ENCODE results near the gene ZC3H18. TPM values are rescaled to one million over a fixed set of nuclear protein-coding genes. Genes with fewer than 3 reads are reported as not detected.

Gene ZC3H18
- total RNA-seq, 3 donors from 2014 or later, result 12.5 to 14.9 (median 13.3) TPM

GRCh38 chr16:88595101-88595500 is 24.9 kb downstream of the ZC3H18 start:
- H3K27ac ChIP-seq, result no peak overlapping the region
- no peaks in the 10 kb centered on the region for H3K4me1 ChIP-seq
- H3K9me3 ChIP-seq, result no peaks in the 10 kb centered on the region
- intact Hi-C loops (cut with DNase I; ENCODE audit: low total_unique reads), result no loop called here
- H3K36me3 ChIP-seq, result no peaks in the 10 kb centered on the region
- TF ChIP-seq POLR2AphosphoS5 (IDR thresholded peaks at IDR 0.05) (no peak), POLR2A (IDR thresholded peaks at IDR 0.05) (no peak), CTCF (IDR thresholded peaks at IDR 0.05) (no peak)
- H3K4me3 ChIP-seq, result no peak overlapping the region
- DNase-seq (ENCODE audit: low spot score in 2 of 2), result no peak
- no peaks in the 10 kb centered on the region for H3K27me3 ChIP-seq

GRCh38 chr16:88595921-88596320 is 25.7 kb downstream of the ZC3H18 start:
- H3K4me1 ChIP-seq, result no peaks in the 10 kb centered on the region
- no peak overlapping the region for H3K27ac ChIP-seq
- no peaks in the 10 kb centered on the region for H3K27me3 ChIP-seq
- no peaks in the 10 kb centered on the region for H3K9me3 ChIP-seq
- no peak overlapping the region for H3K4me3 ChIP-seq
- DNase-seq (ENCODE audit: low spot score in 2 of 2), result no peak
- H3K36me3 ChIP-seq, result no peaks in the 10 kb centered on the region
- intact Hi-C loops (cut with DNase I; ENCODE audit: low total_unique reads), result no loop called here
- TF ChIP-seq CTCF (IDR thresholded peaks at IDR 0.05) (no peak), POLR2AphosphoS5 (IDR thresholded peaks at IDR 0.05) (no peak), POLR2A (IDR thresholded peaks at IDR 0.05) (no peak)

GRCh38 chr16:88596483-88596882 is 26.3 kb downstream of the ZC3H18 start:
- H3K4me3 ChIP-seq, result no peak overlapping the region
- no peaks in the 10 kb centered on the region for H3K9me3 ChIP-seq
- H3K4me1 ChIP-seq, result no peaks in the 10 kb centered on the region
- H3K27me3 ChIP-seq, result no peaks in the 10 kb centered on the region
- TF ChIP-seq CTCF (IDR thresholded peaks at IDR 0.05) (no peak), POLR2AphosphoS5 (IDR thresholded peaks at IDR 0.05) (no peak), POLR2A (IDR thresholded peaks at IDR 0.05) (no peak)
- H3K36me3 ChIP-seq, result no peaks in the 10 kb centered on the region
- no peak overlapping the region for H3K27ac ChIP-seq
- intact Hi-C loops (cut with DNase I; ENCODE audit: low total_unique reads), result no loop called here
- no peak for DNase-seq (ENCODE audit: low spot score in 2 of 2)

- H3K27me3 ChIP-seq, result no peaks in the 10 kb centered on the region
- H3K27ac ChIP-seq, result peak overlapping the region in 1 of 2 donors; percentile 32
- H3K36me3 ChIP-seq, result no peaks in the 10 kb centered on the region
- TF ChIP-seq POLR2AphosphoS5 (IDR thresholded peaks at IDR 0.05) (no peak), POLR2A (IDR thresholded peaks at IDR 0.05) (no peak), CTCF (IDR thresholded peaks at IDR 0.05) (no peak)
- H3K4me3 ChIP-seq, result no peak overlapping the region
- no peaks in the 10 kb centered on the region for H3K4me1 ChIP-seq
- H3K9me3 ChIP-seq, result no peaks in the 10 kb centered on the region
- DNase-seq (ENCODE audit: low spot score in 2 of 2), result no peak
- intact Hi-C loops (cut with DNase I; ENCODE audit: low total_unique reads), result no loop called here
Measured at GRCh38 chr16:88597856-88598491, 27.8 kb downstream of the ZC3H18 start.

- intact Hi-C loops (cut with DNase I; ENCODE audit: low total_unique reads), result no loop called here
- H3K27ac ChIP-seq, result peak overlapping the region in 1 of 2 donors; percentile 59
- H3K36me3 ChIP-seq, result no peaks in the 10 kb centered on the region
- TF ChIP-seq POLR2AphosphoS5 (IDR thresholded peaks at IDR 0.05), result peak in 1 of 3 donors; percentile 69
- no peak for TF ChIP-seq POLR2A (IDR thresholded peaks at IDR 0.05)
- no peak overlapping the region for H3K4me3 ChIP-seq
- no peaks in the 10 kb centered on the region for H3K4me1 ChIP-seq
- no peaks in the 10 kb centered on the region for H3K9me3 ChIP-seq
- H3K27me3 ChIP-seq, result no peaks in the 10 kb centered on the region
- peak in 1 of 2 donors; percentile 42 for DNase-seq (ENCODE audit: low spot score in 2 of 2)
Measured at GRCh38 chr16:88599092-88599733, 29.0 kb downstream of the ZC3H18 start.

Measured in breast epithelium (tissue), 4 donors.